HG03457 (cell line): ENCODE data around the gene FAM13B.
"Not testable (repeated sequence)": the region's sequence is repeated elsewhere in the genome, so short reads cannot be mapped to it uniquely, and the experiment has no call there.

ENCODE experiments used
- ATAC-seq: cut with Tn5 transposase; IDR thresholded peaks from one replicate; pipeline ENCODE4 v1.9.1; 2021; ENCODE audit warnings: moderate number of reproducible peaks; ENCODE audit not compliant: unreplicated experiment

The FAM13B gene

DNA sequence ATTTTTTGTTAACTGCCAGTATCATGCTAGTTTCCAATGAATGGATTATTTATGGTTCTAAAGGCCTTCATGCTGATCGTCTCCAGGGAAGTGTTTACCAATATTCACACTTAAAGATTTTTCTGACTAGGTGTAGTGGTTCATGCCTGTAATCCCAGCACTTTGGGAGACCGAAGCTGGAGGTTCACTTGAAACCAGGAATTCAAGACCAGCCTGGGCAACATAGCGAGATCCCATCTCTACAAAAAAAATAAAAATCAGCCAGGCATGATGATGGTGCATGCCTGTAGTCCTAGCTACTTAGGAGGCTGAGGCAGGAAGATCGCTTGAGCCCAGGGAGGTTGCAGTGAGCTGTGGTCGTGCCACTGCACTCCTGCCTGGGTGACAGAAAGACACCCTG lies 43.5 kb downstream of the FAM13B start:
- ATAC-seq: no peak

DNA sequence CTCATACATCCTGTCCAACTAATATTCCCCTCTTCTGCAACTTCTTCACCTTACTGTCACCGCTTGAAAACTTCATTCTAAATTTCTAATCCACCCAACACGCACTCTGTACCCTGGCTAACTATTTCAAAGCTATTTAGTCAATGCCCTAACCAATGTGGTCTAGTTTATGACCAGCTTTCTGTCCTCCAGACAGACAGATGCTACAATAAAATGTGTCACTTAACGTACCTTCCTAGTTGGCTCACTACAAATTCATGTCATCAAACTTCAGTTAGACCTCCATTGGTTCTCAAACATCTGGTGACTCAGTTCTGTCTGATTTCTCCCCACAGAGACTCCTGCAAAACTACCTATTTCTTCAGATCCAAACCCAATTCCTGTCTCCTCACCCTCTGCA lies 57.7 kb downstream of the FAM13B start:
- no peak for ATAC-seq

DNA sequence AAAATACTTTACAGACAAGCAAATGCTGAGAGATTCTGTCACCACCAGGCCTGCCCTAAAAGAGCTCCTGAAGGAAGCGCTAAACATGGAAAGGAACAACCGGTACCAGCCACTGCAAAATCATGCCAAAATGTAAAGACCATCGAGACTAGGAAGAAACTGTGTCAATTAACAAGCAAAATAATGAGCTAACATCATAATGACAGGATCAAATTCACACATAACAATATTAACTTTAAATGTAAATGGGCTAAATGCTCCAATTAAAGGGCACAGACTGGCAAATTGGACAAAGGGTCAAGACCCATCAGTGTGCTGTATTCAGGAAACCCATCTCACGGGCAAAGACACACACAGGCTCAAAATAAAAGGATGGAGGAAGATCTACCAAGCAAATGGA lies 62.5 kb downstream of the FAM13B start:
- not testable (repeated sequence) for ATAC-seq

DNA sequence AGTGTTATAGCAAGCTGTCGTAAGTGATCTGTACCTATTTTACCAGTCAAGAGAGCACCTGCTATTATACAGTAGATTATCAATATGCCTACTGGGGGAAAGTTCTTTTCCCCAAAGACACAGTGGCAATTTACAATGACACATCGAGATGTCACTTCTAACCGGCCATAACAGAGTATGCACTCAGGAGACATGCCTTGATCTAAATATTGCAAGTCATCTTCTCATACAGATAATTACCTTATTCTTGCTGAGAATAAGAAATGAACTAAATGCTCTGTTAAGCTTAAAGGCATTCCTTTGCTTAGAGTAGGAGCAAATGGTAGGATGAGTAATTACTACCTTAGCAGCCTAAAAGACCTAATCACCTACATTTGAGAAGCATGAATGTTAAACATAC lies 72.1 kb downstream of the FAM13B start:
- no peak for ATAC-seq

DNA sequence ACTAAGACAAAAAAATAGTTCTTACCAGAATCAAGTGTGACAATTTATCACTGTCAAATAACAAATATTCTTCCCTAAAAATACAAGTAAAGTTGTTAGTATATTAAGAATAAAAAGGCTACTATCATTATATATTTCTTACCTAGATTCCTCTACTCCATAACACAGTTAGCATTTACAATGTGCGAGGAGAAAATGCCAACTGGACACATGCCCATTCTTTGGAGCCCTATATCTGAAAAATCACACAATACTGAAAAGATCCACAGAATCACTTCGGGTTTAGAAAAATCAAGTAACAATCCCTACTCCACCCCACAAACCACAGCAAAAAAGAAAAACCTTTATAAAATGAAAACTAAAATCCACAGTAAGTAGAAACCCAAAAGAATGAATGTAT lies 72.7 kb downstream of the FAM13B start:
- no peak for ATAC-seq

DNA sequence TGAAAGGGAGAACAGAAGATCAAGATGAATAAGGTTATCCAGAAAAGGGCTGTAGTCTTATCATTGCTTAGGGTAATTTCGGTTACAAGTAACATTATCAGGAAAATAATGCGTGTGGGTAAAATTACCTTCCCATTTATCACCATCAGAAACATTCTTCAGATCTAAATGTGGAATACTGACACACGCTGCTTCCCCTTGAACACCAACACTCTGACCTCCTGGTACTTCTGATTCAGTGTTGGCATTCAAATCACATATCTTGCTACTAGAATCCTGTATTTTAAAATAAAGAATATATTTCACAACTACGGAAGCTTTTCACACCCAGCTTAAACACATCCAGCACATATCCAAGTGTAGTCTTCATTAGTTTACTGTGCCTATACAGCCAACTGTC lies 73.4 kb downstream of the FAM13B start:
- no peak for ATAC-seq

DNA sequence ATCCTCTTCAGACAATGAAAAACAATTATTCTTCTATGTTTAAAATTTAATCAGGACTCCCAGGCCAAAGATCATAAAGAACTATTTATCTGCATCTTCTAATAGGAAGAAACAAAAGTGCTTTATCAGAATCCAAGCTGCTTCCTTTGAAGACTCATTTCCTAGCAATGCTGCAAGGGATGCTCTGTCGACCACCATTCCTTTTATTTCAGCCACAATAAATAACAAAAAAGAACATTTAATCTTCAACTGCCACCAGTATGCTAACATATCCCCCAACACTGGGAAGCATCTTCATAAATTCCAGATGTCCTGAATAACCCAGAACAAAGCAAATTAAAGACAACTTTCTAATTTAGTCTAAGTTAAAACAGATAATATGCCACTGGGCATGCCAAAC lies 74.9 kb downstream of the FAM13B start:
- ATAC-seq: no peak

DNA sequence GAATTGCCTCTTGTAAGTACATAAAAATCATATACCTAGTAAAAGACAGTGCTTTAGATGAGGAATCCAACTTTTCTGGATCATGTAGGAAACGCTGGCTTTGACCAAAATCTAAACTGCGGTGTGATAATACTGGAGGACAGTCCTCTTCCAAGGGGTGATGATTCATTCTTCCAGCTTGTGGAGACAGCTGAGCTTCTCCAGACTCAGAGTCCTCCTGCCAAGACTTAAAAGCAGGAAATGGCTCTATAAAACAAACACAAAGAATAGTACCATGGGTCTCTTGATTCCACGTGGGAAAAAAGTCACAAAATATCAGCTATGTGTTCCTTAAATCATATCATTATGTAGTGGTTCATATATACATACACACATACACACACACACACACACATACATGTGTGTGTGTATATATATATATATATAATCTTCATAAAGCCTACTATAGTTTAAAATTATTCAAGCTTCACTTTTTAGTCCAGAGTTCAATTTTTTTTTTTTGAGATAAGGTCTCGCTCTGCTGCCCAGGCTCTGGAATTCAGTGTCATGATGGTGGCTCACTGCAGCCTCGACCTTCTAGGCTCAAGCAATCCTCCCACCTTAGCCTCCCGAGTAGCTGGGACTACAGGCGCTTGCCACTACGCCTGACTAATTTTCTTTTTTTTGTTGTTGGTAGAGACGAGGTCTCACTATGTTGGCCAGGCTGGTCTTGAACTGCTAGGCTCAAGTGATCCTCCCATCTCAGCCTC lies 78.6 kb downstream of the FAM13B start:
- ATAC-seq: no peak

DNA sequence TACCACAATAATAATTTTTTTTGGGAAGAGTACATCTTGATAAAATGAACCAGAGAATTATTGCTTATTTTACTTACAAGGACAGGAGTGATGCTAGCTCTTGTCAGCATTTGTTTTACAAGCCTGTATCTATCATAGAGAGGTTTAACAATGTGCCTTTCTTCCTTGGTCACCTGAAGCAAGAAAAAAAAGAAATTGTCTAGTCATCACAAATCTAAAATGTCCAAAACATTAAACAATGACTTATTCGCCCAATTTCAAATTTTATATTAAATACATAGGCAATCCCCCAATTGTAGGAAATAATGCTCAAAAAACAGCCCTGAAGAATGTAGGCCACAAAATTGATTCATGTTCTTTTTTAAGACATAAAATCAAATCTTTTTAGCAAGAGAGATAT lies 87.1 kb downstream of the FAM13B start:
- ATAC-seq: no peak

DNA sequence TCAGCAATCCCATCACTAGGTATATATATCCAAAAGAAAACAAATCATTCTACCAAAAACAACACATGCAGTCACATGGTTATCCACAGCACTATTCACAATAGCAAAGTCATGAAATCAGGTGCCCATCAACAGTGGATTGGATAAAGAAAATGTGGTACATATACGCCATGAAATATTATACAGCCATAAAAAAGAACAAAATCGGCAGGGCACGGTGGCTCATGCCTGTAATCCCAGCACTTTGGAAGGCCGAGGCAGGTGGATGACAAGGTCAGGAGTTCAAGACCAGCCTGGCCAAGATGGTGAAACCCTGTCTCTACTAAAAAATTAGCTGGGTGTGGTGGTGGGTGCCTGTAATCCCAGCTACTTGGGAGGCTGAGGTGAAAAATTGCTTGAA lies 88.6 kb downstream of the FAM13B start:
- not testable (repeated sequence) for ATAC-seq

DNA sequence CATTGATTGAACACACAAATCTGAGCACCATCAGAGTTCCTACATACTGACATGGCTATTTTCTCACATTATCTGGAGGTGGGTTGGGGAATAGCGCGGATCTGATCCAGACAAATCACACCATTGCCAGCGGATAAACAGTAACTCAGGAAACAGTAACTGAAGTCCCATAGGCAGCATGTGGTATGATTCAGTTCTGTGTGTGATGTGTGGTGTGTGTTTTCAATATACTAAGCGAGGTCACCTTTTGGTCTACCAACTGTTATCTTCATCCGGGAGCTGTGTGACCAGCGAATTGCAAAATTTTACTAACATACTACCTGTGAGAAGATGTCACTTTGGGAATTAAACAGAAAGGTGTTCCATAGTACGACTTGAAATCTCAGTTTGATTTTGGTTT lies 93.5 kb downstream of the FAM13B start:
- no peak for ATAC-seq

DNA sequence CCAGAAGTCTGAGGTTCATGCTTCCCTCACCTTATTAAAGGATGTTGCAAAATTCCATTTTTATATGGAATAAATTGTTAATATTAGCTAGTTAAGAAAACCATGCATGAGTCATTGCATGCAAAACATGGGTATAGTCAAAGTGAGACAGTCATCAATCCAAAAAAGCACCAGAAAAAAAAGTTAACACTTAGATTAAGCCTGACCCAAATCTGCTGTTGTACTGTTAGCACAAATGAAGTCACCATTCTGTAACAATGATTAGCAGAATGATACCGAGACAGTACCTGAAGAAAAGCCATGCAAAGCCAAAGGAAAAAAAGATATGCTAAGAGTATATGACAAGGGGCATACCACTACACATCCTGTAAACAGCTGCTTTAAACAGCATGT lies 94.1 kb downstream of the FAM13B start:
- ATAC-seq: no peak

DNA sequence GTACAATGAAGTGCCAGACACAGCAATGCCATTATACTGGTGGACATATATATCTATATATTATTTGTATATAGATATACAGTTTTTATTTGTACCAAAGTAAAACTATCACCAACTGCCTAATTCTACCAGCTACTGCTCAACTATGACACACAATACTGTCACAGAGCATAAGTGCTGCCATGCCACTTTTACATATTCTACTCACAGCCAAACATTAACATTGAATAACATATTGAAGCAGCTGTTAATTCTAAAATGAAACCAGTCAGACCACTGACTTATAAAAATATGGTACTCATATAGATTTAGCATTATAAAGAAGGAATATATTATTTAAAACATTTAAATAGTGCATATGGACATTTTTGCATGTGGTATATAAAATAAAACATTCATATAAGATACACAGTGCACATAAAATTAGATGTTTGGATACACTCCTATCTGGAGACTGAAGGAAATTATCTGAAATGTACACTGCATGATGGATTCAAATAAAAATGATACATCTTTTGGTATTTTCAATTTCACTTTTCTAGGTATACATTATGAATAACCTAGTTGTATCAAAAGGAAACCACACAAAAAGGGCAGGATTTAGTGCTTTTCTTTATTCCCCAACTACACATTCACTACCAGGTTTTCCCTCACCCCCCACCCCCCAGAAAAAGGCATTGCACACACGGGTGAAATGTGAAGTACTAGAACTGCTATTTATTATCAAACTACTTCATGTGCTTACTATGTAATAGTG lies 94.7 kb downstream of the FAM13B start:
- ATAC-seq: no peak

DNA sequence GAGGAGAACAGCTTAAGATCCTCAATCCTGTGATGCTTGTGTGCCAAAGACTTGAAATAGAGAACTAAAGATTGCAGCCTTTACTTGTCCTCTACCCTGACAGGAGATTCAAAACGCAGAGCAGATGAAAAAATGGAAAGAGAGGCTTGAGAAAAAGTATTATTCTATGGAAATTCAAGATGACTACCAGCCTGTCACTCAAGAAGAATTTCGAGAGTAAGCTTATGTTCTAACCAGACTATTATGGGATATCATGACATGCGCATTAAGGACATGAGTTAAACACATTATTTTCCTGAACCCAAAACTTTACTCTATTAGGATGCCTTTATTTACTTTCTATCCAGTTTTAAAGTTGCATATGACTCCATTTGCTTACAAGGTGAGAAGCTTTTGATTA lies 97.2 kb downstream of the FAM13B start:
- ATAC-seq: no peak

DNA sequence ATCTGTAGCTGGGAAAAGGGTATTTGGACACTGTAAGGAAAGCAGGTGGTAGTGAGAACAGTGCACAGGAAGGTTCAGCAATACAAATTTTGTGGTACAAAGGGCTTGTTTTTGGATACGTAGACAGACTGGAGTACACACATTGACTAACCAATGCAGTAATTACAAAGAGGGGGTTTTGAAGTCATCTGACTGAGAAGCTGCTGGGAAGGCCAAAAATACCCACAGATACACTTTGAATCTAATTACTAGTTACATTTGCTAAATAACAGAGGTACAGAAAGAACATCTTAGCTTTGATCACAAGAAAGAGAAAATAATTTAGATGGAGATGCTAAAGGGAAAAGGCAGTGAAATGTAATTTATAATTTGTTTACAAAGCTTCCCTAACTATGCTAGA lies 97.7 kb downstream of the FAM13B start:
- no peak for ATAC-seq

DNA sequence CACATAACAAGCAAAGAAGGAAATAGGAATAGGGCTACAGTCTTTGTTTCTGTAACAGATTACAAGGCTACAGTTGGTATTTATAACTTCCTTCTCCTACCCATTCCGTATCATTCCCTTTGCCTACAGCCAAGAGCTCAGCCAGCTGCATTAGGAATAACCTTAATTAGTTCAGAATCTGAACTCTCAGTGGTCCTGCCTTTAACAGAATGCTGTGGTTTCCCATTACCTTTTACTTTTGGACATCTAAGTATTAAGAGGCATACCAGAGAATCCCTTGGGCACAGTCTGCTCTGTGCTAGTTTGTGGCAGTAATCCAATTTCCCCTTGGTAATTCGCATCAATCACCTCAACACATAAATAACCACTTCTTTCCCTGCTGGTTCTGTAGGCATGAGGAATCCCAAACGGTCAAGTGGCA lies 99.4 kb downstream of the FAM13B start:
- no peak for ATAC-seq

DNA sequence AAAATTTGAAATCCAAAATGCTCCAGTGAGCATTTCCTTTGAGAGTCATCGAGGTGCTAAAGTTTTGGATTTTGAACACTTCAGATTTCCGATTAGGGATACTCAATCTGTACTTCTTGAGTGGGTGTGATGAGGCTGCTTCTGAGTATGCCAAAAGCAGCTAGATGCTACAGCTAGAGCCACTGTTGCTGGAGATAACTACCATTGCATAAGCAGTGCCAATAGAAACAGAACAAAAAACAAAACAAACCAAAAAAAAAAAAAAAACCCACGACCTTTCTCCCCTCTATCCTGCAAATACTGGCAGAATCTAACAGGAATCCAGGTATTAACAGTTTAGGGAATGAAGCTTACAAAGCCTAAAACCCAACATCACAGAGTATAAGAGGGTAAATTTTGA lies 100.1 kb downstream of the FAM13B start:
- ATAC-seq: no peak

DNA sequence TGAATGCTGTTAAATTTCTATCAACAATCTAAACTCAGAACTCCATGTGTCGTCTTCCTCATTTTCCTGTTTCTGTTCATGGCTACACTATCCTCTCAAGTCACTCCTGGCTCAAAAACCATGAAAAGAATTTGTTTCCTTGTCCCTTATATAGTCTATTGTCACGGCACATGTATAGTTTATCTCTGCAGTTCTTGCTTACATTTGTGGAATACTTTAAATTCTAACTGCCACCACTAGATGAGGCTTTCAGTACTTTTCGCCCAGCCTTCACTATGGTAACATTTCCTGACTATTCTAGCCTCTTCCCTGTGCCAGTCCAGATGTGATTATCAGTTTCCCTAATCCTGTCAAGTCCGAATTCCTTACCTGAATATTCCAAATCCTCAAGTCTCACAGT lies 109.0 kb downstream of the FAM13B start:
- no peak for ATAC-seq

DNA sequence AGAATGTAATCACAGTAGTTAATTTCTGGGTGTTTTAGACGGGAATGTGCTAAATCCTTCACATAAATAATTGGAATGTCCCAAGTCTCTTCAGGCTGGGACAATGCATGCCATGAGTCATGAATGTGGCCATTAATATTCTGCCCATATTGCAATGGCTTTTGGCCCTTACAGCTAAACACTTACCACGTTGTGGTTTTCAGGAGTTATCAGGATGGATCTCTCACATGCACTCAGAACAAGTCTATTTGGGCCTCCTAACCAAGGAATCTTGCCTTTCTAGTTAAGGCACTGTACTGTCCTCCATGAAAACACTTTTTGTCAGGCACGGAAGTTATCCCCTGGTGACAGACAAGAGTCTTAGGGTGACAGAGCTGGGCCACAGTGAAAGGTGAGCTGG lies 110.9 kb downstream of the FAM13B start:
- ATAC-seq: no peak

DNA sequence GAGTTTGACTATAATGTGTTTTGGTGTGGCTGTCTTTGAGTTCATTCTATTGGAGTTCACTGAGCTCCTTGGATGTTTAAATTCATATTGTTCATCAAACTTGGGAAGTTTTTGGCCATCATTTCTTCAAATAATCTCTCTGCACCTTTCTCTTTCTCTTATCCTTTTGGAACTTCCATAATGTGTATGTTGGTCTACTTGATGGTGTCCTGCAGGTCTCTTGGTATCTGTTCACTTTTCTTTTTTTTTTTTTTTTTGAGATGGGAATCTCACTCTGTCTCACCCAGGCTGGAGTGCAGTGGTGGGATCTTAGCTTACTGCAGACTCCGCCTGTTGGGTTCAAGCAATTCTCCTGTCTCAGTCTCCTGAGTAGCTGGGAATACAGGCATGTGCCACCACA lies 116.0 kb downstream of the FAM13B start:
- no peak for ATAC-seq

DNA sequence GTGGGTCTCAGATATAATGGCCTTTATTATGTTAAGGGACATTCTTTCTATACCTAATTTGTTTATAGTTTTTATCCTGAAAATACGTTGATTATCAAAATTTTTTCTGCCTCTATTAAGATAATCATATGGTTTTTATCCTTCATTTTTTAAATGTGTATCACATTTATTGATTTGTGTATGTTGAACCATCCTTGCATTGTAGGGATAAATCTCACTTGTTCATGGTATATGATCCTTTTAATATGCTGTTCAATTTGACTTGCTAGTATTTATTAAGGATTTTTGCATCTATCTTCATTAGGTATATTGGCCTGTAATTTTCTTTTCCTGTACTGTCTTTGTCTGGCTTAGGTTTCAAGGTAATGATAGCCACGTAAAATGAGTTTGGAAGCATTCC lies 118.1 kb downstream of the FAM13B start:
- no peak for ATAC-seq

DNA sequence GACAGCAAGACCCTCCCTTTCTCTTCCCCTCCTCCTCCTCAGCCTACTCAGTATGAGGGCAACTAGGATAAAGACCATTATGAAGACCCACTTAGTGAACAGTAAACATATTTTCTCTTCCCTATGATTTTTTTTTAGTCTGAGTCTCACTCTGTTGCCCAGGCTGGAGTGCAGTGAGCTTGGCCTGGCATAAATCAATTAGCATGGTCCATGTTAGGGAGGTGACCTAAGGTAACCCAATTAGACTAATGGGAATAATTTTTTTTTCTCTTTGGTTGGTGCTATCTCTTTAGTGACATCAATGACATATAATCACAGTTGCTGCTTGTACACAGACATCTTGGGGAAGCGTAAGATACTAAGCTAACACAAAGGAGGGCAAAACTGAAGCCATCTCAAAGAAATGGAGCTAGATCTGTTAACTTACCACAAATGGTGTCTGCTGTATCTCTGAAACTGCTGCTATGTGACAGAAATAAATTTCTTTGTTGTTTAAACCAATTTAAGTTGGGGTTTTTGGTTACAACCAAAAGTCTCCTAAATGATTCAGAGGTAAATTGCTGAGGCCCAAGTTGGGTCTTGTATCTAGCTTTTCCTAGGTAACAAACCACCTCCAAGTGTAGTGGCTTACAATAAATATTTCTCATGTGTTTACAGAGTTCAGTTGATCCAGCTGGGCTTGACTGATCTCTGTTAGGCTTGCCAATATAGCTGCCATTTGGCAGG lies 130.3 kb downstream of the FAM13B start:
- no peak for ATAC-seq
